PC-3 (cell line): ENCODE measurements around the gene NSUN4. TPM values are rescaled to one million over a fixed set of nuclear protein-coding genes. Genes with fewer than 3 reads are reported as not detected.

Experiments
- ATAC-seq: fragments of 200-7000 bp; cut with Tn5 transposase; 2 replicates; pipeline ENCODE4 v1.9.1; 2020; ENCODE audit warnings: mild to moderate bottlenecking, moderate library complexity
- BruUV-seq: library from RNA; stranded (reverse); fragments of 400-500 nt; replicated peaks from 2 replicates; lab custom pipeline; 2021; lab: Mats Ljungman, UMichigan
- CTCF ChIA-PET: fragments of 300-600 bp; sonication (Branson Sonifier 250); formaldehyde crosslinking; loops from one replicate; lab custom pipeline; 2022; ENCODE audit warnings: antibody characterized with exemption; lab: Charles Lee
- POLR2A ChIA-PET: fragments of 300-600 bp; sonication (Branson Sonifier 250); formaldehyde crosslinking; loops from one replicate; lab custom pipeline; 2022; ENCODE audit warnings: antibody characterized with exemption; ENCODE audit not compliant: unreplicated experiment; lab: Charles Lee
- DNase-seq: peaks from one replicate; pipeline ENCODE4 v3.0.0-alpha.2; 2015
- H2AFZ ChIP-seq: fragments of 300-600 bp; sonication (generic); 2 replicates; pipeline ENCODE4 v1.6.0; 2016; ENCODE audit warnings: antibody characterized with exemption, low read length
- H3F3A ChIP-seq: fragments of 300-600 bp; sonication (generic); one replicate; pipeline ENCODE4 v1.6.0; 2017; ENCODE audit warnings: antibody characterized with exemption, low read length, control low read depth, mild to moderate bottlenecking; ENCODE audit not compliant: unreplicated experiment
- H3K27ac ChIP-seq: fragments of 300-600 bp; sonication (generic); 2 replicates; pipeline ENCODE4 v1.5.1; 2016; ENCODE audit warnings: mild to moderate bottlenecking, low read length
- H3K27me3 ChIP-seq: fragments of 300-600 bp; sonication (generic); 2 replicates; pipeline ENCODE4 v1.6.1; 2016; ENCODE audit warnings: low read length, mixed read lengths
- H3K36me3 ChIP-seq: fragments of 300-600 bp; sonication (generic); 2 replicates; pipeline ENCODE4 v1.6.1; 2016; ENCODE audit warnings: low read depth, mixed run types, low read length, mixed read lengths
- H3K4me1 ChIP-seq: fragments of 300-600 bp; sonication (generic); 2 replicates; pipeline ENCODE4 v1.5.1; 2016; ENCODE audit warnings: low read length; ENCODE audit not compliant: insufficient read depth
- H3K4me2 ChIP-seq: fragments of 300-600 bp; sonication (generic); 2 replicates; pipeline ENCODE4 v1.6.0; 2016; ENCODE audit warnings: low read length
- H3K4me3 ChIP-seq: fragments of 300-600 bp; sonication (generic); 2 replicates; pipeline ENCODE4 v1.5.1; 2016; ENCODE audit warnings: mild to moderate bottlenecking, low read length, mixed read lengths
- H3K79me2 ChIP-seq: fragments of 300-600 bp; sonication (generic); 2 replicates; pipeline ENCODE4 v1.6.1; 2017; ENCODE audit warnings: low read length, mixed read lengths
- H3K9ac ChIP-seq: fragments of 300-600 bp; sonication (generic); 2 replicates; pipeline ENCODE4 v1.6.0; 2016; ENCODE audit warnings: mild to moderate bottlenecking, low read length
- H3K9me2 ChIP-seq: fragments of 300-600 bp; sonication (generic); replicated peaks from 2 replicates; pipeline ENCODE4 v1.6.1; 2016; ENCODE audit warnings: mixed run types, low read length, mixed read lengths
- H3K9me3 ChIP-seq: fragments of 300-600 bp; sonication (generic); 2 replicates; pipeline ENCODE4 v1.6.1; 2016; ENCODE audit warnings: low read length, mixed read lengths
- H4K20me1 ChIP-seq: fragments of 300-600 bp; sonication (generic); 2 replicates; pipeline ENCODE4 v1.6.1; 2016; ENCODE audit warnings: low read length, mixed read lengths
- CTCF ChIP-seq: fragments of 300-600 bp; sonication (generic); conservative IDR thresholded peaks from 2 replicates; pipeline ENCODE4 v1.5.1; 2017; ENCODE audit warnings: antibody characterized with exemption, low read depth, mild to moderate bottlenecking, low read length
- EZH2 ChIP-seq: fragments of 300-600 bp; sonication (generic); IDR thresholded peaks from one replicate; pipeline ENCODE4 v1.6.1; 2017; ENCODE audit warnings: antibody characterized with exemption, mild to moderate bottlenecking, low read length; ENCODE audit not compliant: unreplicated experiment
- EZH2phosphoT487 ChIP-seq: fragments of 300-600 bp; sonication (generic); IDR thresholded peaks from 2 replicates; pipeline ENCODE4 v1.6.1; 2018; ENCODE audit warnings: mild to moderate bottlenecking, antibody characterized with exemption, low read length, borderline replicate concordance
- intact Hi-C: fragments of 100-400 bp; cut with micrococcal nuclease; formaldehyde crosslinking; loops from 2 replicates; pipeline ENCODE4 v1.9.0; 2023
- total RNA-seq: library from RNA; depleted of rRNA; stranded (reverse); fragments of >200 nt; gene quantifications from 2 replicates; pipeline ENCODE4 v1.2.3, GENCODE V29; 2014

Gene NSUN4
- total RNA-seq, 1 experiment from 2014 or later, result 16.8 TPM

- Histone ChIP-seq H3K9me2 (no peaks in the 10 kb centered on the region), H3K36me3 (no peaks in the 10 kb centered on the region), H3K27ac (no peak overlapping the region), H3K4me2 (no peak overlapping the region), H2AFZ (no peak overlapping the region), H3K79me2 (no peaks in the 10 kb centered on the region), H3F3A (no peaks in the 10 kb centered on the region), H3K4me3 (no peak overlapping the region), H3K9me3 (no peaks in the 10 kb centered on the region), H4K20me1 (no peaks in the 10 kb centered on the region), H3K9ac (no peak overlapping the region), H3K27me3 (no peaks in the 10 kb centered on the region), H3K4me1 (peaks cover 6% of the 10 kb centered on the region; the same call in 1 of the 2 replicates)
- ChIA-PET POLR2A (no interaction called here), CTCF (no interaction called here)
- TF ChIP-seq EZH2phosphoT487 (no peak), EZH2 (no peak), CTCF (no peak)
- BruUV-seq, result no TSS peak
- intact Hi-C loops, result loop anchor here (2.0 kb wide), 2 partner anchors 37 to 113 kb away; no protein-coding TSS in a partner anchor
- ATAC-seq (no peak), DNase-seq (no peak)
Observed at GRCh38 chr1:46405724-46406123, 65.1 kb downstream of the NSUN4 start.

DNA sequence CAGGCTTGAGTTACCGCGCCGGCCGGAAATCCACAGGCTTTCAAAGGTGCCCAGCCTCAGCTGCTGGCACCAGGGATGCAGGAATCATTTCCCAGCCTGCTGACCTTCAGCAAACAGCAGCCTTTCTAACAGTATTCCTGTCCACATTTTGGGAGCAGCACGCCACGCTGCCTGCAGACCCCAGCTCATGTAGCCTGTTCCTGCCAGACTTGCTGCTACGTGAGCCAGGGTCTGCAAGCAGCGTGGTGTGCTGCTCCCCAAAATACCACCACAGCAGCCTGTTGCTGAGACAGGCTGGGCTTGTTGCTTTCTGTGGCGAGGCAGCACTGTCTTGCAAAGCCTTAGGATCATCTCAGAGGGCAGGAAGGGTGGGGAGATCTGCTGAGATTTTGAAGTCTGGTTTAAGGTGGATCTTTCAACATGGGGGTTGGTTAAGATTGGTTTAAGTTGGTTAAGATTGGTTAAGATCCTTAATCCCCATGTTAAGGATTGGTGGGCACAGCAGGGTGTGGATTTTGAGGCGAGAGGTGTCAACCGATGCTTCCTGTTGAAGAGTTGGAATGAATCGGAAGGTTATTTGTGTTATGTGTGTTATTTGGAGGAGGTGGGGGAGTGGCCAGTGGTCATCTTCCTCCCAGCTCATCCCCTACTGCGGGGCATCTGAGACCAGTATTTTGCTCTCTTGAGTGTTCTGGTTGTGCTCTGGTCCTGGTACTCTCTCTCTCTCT, 66.4 kb downstream of the NSUN4 start:
- TF ChIP-seq EZH2phosphoT487 (no peak), CTCF (no peak), EZH2 (no peak)
- Histone ChIP-seq H3K79me2 (no peaks in the 10 kb centered on the region), H3K36me3 (no peaks in the 10 kb centered on the region), H3F3A (no peaks in the 10 kb centered on the region), H3K9me3 (no peaks in the 10 kb centered on the region), H3K27me3 (no peaks in the 10 kb centered on the region), H4K20me1 (no peaks in the 10 kb centered on the region), H3K4me3 (no peak overlapping the region), H3K9me2 (no peaks in the 10 kb centered on the region), H3K4me2 (no peak overlapping the region), H3K27ac (no peak overlapping the region), H3K9ac (no peak overlapping the region), H3K4me1 (peaks cover 2% of the 10 kb centered on the region; the same call in 1 of the 2 replicates), H2AFZ (no peak overlapping the region)
- intact Hi-C loops, result loop anchor here (2.0 kb wide), 2 partner anchors 36 to 112 kb away; no protein-coding TSS in a partner anchor
- no peak for ATAC-seq
- DNase-seq, result no peak
- ChIA-PET CTCF (no interaction called here), POLR2A (interaction anchor here (0.6 kb wide), 1 partner anchor 289 kb away, joined by 3 read pairs; no protein-coding TSS in a partner anchor)
- BruUV-seq, result no TSS peak

- H2AFZ ChIP-seq, result no peak overlapping the region
- no TSS peak for BruUV-seq
- DNase-seq (no peak), ATAC-seq (no peak)
- no peak overlapping the region for H3K4me2 ChIP-seq
- no peaks in the 10 kb centered on the region for H3F3A ChIP-seq
- TF ChIP-seq EZH2phosphoT487 (no peak), EZH2 (no peak), CTCF (no peak)
- no peaks in the 10 kb centered on the region for H3K79me2 ChIP-seq
- no peak overlapping the region for H3K9ac ChIP-seq
- no peaks in the 10 kb centered on the region for H3K4me1 ChIP-seq
- H3K36me3 ChIP-seq, result no peaks in the 10 kb centered on the region
- no peaks in the 10 kb centered on the region for H4K20me1 ChIP-seq
- H3K27ac ChIP-seq, result no peak overlapping the region
- H3K9me3 ChIP-seq, result no peaks in the 10 kb centered on the region
- no peaks in the 10 kb centered on the region for H3K27me3 ChIP-seq
- POLR2A ChIA-PET, result interaction anchor here (0.6 kb wide), 1 partner anchor 226 kb away, joined by 3 read pairs; no protein-coding TSS in a partner anchor
- intact Hi-C loops, result loop anchor here (2.0 kb wide), 2 partner anchors 35 to 111 kb away; no protein-coding TSS in a partner anchor
- H3K4me3 ChIP-seq, result no peak overlapping the region
- CTCF ChIA-PET, result no interaction called here
- H3K9me2 ChIP-seq, result no peaks in the 10 kb centered on the region
Observed at GRCh38 chr1:46407636-46408035, 67.0 kb downstream of the NSUN4 start.
